NCI-H1436 treated with DMSO at 0.1 percent for 48 hours (cell line): ENCODE measurements around the gene PODNL1.
"Not testable (repeated sequence)": the region's sequence is repeated elsewhere in the genome, so short reads cannot be mapped to it uniquely, and the experiment has no call there.

Experiments
- DNase-seq: peaks from one replicate; lab custom pipeline; 2025; lab: John Stamatoyannopoulos, UW

The PODNL1 gene

DNA sequence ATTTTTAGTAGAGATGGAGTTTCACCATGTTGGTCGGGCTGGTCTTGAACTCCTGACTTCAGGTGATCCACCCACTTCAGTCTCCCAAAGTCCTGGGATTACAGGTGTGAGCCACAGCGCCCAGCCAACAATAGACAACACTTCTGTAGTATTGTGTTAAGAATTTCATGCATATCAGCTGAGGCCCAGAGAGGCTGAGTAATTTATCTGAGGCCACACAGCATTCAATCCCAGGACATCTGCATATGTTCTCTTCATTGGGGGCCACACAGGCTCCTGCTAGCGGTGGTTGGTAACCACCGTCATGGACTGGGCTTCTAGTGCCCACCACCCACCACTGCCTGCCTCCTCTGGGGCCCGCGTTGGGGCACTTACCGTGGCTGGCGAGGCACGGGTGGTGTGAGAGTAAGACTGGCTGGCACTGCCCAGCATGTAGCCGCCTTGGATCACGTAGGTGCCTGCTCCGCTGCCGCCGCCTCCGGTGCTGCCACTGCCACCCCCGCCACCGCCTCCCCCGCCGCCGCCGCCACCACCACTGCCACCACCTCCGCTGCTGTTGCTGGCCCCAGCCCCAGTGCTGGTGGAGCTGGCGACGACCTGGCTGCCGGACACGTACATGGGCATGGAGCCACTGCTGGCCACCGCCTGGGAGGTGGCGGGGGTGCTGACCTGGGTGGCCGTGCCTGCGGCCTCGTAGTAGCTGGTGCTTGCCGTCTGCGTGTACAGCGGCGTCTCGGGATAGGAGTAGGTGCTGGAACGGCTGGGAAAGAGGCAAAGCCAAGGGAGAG, 34.3 kb upstream of the PODNL1 start:
- DNase-seq: no peak

DNA sequence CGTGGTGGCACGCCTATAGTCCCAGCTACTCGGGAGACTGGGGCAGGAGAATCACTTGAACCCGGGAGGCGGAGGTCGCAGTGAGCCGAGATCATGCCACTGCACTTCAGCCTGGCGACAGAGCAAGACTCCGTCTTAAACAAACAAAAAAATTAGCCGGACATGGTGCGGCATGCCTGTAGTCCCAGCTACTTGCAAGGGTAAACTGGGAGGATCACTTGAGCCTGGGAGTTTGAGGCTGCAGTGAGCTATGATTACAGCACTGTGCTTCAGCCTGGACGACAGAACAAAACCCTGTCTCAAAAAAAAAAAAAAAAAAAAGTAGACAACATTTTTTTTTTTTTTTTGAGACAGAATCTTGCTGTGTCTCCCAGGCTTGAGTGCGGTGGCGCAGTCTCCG, 33.7 kb upstream of the PODNL1 start:
- DNase-seq: not testable (repeated sequence)

DNA sequence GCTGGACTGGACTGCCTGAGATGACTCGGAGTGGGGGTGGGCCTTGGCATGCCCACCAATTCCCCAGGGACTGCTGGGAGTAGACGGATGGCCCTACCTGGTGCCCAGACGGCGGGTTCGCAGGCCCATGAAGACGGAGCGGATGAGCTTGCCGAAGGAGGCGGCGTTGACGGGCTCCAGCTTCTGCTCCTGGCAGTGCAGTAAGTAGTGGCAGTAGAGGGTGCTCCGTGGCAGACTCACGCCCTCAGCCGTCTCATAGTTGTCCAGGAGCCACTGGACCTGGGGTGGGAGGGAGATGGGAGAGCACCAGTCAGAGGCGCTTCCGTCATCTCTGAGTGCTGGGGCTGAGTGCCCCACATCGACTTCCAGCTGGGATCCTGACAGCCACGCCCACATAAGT, 31.7 kb upstream of the PODNL1 start:
- DNase-seq: no peak

DNA sequence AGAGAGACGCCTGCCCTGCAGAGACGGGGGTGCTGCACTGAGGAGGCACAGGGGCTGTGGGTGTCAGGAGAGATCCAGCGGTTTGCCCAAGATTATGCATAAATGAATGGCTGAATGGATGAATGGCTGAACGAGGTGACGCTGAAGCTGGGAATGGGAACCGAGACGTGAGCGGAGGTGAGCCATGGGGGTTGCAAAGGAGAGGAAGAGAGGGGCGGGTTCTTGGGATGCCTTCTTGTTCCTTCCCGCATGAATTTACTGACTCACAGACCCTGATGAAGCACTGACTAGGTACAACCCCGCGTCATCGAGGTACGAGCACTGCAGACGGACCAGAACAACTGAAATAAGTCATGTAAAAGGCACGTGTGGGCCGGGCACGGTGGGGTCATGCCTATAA, 30.8 kb upstream of the PODNL1 start:
- no peak for DNase-seq

DNA sequence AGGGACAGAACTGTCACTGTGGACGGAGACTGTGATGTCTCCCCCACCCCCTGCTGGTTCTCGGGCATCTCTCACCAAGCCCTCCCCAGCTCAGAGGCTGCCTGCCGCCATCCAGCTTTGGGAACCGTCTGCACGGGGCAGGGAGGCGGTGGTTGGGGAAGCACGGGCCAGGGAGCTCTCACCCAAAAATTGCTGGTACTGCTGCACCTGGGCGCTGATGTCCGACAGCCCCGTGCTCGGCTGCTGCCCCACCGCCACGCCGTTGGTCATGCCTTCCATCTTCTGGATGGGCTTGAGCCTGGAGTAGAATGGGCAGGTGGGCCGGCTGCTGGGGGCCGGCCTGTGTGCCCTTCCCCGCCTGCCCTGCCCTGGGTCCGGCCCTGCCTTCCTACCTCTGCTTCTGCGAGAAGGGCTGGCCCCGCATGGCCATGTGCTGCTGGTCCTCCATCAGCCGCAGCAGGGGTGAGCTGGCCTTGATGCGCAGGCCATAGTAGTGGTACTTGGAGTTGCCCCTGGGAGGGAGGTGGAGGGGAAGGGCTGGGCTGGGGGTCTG, 30.2 kb upstream of the PODNL1 start:
- DNase-seq: no peak

DNA sequence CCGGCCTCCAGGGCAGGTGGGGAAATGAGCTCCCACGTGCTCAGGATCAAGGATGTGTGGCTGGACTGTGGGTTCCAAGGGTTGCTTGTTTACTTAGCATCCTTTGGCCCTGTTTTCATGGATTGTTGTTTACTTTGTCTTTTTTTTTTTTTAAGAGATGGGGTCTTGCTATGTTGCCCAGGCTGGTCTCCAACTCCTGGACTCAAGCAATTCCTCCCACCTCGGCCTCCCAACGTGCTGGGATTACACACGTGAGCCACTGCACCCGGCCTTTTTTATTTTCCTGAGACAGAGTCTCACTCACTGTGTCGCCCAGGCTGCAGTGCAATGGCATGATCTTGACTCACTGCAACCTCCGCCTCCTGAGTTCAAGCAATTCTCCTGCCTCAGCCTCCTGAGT, 29.0 kb upstream of the PODNL1 start:
- not testable (repeated sequence) for DNase-seq

DNA sequence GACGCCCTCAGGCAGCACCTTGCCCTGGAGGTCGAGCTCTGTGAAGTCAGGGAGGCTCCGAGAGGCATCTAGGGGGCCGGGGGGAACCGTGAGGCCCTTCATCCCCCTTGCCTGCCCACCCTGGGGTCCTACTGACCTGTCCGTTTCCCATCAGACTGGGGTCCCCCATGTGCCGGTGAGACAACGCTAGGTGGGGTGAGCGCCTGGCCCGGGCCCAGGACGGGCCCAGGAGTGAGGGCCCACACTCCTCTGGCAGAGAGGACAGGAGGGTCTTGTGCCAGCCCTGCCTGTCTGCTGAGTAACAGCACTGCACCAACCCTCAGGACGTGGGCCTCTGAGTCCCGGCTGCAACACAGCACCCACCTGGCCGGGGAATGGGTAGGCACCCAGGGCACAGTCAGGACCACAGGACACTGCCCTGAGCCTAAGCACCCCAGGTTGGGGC, 28.5 kb upstream of the PODNL1 start:
- DNase-seq: no peak

DNA sequence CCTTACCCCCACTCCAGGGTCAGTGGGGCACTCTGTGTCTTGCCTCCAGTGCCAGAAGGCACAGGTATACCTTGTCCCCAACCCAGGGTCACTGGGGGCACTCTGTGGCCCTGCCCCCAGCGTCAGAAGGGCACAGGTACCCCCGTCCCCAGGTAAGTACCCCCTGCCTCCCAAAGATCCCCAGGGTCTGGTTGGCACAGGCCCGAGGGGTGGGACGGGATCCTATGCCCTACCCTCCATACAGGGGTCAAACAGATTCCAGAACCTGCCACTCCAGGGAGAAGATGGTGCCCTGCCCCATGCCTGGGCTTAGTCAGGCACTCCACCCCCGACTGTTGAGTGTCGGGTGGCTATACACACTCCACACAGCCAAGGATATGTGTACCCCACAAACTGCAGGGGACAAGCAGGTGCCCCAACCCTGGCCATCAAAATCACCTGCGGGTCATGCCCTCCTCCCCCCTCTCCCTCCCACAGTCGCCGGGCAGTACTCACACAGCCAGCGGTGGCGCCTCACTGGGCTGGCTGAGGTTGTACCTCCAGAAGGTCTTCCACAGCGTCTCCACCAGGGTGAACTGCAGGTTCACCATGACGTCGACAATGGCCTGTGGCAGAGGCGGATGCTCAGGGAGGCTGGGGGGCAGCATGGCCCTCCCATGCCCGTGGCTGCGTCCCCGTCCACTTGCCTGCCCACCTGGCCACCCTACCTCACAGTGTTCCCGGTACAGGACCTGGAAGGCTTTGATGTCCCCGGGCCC, 27.9 kb upstream of the PODNL1 start:
- DNase-seq: no peak

DNA sequence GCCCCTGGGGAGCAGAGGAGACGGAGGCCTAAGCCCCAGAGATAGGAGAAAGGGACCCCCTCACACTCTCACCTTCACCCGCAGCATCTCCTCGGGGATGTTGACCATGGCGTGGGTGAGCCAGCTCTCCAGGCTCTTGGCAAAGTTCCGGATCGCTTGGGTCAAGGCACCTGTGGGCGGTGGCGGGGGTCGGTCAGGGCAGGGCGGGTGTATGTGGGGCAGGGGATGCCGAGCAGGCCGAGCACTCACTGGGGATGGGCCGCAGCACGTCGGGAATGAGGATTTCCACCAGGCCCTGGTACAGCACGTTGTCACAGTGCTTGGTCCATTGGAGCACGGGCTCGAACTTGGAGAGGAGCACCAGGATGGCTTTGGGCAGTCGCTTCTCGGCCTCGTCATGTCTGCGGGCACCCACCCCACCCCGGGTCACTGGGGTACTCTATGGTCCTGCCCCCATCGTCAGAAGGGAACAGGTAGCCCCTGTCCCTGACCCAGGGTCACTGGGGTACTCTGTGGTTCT, 27.2 kb upstream of the PODNL1 start:
- DNase-seq: no peak

DNA sequence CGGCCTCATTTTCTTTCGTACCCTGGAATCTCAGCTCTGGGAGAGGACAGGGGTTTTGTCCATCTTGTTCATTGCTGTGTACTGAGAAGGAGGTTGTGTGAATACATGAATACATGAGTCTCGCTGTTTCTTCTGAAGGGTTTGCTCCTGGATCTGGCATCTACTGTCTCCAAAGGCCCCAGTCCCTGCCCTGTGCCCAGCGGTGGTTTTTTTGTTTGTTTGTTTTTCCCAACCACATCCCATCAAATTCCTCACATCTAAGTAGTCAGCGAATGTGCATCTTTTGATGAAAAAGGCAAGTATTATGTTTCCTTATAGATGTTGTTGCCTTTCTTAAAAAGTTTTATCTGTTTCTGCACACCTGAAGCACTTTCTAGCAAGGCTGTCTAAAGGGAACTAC, 26.6 kb upstream of the PODNL1 start:
- DNase-seq: no peak

DNA sequence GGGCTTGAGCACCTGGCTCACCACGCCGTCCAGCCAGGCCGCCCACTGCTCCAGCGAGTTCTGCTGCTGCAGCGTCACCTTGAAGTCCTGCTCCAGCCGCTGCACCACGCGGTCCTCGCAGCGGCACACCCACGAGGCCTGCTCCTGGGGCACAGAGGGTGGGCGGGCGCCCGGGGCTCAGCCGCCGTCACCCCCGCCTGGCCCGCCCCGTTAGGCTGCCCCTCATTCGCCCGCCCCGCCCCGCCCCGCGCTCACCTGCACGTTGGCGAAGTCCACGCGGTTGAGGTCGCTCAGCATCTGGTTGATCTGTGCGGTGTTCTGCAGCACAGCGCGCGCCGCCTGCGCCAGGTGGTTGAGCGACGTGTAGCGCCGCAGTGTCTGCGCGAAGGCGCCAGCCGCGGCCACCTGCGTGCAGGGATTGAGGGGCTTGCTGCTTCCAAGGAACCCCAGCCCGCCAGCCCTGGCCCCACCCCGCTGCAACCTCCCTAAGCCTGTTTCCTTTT, 25.4 kb upstream of the PODNL1 start:
- no peak for DNase-seq

DNA sequence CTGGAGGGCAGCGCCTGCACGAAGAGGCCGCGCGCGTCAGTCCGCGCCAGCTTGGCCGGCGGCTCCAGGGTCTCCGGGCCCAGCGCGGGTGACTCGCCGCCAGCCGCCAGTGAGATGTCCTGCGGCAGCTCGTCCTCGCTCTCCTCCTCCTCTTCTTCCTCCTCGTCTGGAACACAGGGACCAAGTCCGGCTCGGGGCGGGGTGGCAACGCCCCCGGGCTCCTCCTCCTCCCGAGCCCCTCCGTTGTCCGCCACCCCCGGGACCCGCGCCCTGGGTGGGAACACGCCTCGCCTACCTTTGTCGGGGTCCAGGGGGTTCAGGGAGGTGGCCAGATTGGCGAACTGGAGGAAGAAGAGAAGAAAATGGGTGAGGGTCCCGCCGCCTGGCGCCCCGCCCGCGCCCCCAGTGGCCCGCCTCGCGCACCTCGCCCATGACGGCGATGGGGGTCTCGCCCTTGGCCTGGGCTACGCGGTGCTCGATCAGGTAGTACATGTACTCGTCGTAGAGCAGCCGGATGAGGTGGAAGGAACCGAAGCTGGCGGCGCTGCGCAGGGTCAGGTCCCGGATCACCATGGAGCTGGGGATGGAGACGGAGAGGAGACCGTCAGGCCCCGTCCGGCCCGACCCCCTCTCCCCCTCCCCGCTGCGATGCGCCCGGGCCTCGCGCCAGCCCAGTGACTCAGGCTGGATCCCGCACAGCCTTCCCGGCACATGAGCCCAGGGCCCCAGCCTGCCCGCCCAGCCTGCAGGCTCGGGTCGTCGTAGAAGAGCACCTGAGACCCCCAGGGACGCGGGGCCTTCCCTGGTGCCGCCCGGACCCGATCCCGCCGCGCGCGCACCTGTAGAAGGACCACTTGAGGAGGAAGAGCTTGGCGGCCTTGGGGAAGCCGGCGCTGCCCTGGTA, 24.7 kb upstream of the PODNL1 start:
- DNase-seq: no peak

DNA sequence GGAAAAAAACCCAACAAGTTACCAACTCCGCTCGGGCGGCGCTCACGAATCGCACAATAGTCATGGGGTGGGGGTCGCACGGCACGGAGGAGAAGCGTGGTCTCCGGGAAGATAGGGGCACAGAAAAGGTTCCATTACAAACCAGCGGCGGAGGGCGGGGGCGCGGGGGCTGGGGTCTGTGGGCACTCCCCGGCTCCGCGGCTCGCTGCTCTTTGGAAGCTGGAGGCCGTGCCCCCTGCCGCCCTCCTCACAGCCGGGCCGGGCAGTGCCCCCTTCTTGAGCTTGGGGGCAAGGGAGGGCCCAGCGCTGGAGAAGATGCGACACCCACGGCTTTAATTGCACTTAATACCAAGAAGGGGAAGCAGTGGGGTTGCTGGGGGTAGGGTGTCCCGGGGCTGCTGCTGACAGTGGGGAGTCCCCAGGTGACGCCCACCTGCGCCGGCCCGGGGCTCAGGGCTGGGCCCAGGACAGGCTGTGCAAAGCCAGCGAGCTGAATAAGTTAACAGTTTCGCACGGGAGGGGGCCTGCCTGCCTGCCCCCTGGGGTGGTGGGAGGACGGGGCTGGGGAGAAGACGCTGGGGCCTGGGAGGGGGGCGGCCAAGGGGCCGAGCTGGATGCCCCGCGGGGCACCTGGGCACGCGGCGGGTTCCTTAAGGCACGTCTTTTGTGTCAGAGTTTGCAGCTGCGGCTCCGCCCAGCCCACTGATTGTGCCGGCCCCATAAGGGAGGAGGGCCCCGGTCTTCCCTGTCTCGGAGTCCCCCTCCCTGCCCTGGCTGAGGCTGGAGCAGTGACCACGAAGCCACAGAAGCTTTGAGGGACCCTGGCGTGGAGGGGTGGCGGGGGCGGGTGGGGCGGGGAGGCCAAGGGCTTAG, 23.8 kb upstream of the PODNL1 start:
- DNase-seq: no peak

DNA sequence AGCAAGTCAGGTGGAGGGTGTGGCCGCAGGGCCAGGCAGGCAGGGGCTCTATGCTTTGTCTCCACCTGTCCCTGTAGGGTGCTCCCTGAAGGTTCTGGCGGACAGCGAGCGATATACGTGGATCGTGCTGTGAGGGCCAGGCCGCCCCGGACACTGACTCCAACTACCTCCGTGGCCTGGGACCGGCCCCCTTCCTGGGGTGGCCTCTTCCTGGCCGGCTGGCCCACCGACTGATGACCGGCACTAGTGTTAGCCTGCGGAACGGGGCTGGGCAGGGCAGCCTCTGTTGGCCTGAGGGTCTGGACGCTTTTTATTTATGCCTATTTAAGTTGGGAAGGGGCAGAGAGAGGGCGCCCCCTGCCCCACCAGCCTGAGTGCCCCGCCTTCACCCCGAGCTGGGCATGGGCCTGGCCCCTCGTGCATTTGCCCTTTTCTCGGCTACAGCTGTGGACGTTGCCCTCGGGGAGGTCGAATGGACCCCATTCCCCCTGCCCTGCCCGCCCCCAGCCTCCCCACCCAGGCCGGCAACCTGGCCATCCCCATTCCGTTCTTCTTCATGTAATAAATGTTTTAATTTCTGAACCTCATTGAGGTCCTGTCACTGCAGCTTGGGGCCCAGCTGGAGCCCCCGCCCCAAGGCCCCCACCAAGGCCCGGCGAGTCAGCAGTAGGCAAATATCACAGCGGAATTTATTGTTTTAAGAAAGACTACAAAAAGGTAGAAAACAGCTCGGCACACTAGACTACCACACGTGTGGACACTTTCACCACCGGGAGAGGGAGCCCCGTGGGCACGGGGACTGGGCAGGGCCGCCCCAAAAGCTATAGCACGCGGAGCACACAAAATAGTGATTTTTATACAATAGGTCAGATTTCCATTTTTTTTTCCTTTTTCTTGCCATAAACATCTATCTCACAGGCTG, 22.9 kb upstream of the PODNL1 start:
- no peak for DNase-seq

DNA sequence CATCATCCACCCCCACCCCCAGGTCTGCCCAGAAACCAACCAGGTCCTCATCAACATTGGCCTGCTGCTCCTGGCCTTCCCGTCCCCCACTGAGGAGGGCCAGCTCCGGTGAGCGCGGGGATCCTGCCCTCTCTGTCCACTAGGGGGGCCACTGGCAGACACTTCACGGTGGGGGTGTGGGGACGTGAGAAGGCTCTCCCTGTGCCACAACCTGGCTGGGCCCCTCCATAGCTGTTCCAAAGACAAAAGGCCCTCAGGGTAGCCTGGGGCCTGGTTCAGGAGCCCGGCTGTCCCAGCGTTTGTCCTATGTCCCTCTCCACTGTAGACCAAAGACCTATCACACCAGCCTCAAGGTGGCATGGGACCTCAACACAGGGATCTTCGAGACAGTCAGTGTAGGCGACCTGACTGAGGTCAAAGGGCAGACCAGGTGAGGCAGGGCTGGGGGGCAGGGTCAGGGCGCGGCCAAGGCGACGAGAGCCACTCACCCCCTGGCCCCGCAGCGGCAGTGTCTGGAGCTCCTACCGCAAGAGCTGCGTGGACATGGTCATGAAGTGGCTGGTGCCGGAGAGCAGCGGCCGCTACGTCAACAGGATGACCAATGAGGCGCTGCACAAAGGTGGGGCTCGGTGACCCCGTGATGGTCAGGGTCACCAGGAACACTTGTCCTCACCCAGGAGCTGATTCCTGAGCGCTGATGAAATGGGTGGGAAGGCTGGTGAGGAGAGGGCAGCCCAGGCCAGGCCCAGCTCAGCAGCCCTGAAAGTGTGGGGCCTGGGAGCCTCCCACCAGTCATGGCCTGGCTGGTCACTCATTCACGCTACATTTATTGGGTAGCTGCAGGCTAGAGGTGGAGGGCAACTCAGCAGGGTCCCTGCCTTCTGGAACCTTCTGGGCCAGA, 22.0 kb upstream of the PODNL1 start:
- no peak for DNase-seq

DNA sequence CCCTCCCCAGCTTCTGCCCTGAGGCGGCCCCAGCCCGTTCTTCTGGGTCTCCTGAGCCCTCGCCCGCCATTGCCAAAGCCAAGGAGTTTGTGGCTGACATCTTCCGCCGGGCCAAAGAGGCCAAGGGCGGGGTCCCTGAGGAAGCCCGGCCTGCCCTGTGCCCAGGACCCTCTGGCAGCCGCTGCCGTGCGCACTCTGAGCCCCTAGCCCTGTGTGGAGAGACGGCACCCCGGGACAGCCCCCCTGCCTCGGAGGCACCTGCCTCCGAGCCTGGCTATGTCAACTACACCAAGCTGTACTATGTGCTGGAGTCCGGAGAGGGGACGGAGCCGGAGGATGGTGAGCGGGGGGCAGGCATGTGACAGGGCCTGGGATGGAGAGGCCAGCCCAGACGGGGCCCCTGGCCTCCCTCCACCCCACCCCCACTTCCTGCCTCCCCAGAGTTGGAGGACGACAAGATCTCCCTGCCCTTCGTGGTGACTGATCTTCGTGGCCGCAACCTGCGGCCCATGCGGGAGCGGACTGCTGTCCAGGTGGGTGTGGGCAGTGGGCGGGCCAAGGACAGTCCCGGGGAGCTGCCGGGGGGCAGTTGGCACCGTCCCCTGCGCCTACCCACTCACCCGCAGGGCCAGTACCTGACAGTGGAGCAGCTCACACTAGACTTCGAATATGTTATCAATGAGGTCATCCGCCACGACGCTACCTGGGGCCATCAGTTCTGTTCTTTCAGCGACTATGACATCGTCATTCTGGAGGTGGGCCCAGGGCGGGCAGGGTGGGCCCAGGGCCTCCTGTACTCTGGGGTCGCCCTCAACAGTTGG, 21.1 kb upstream of the PODNL1 start:
- DNase-seq: no peak

DNA sequence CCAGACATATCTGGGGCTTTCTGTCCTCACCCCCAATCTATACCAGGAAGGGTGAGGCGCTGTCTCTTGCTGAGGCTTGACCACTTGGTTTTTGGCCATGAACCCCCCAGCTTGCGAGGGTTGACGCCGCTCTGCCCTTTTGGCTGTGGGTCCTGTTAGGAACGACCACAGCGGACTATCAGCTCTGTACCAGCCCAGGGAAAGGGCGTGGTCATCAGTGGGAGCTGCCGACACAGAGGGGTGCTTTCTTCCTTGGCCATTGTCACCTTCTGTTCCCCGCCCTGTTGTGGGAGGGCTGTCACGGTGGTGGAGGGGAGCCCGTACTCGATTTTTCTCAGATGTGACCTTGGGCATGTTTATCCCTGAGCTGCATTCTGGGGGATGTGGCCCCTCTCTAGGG, 19.8 kb upstream of the PODNL1 start:
- DNase-seq: no peak

DNA sequence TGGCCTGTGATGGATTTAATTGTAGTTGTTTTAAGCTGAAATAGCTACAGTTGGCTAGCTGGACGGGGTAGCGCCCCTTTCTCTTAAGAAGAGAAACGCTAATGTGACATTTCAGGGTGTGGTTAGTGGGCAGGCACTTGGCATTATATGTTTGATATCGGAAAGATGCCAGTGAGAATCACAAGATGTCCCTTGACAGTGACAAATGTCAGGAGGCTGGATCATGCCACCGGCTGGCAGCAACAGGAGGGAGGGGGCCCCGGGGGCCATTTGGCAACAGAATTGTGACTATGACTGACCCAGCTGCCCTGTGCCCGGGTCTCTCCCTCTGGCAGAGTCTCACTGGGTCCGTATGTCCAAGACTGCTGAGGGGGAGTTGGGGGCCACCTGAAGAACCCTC, 18.8 kb upstream of the PODNL1 start:
- DNase-seq: no peak
